Esophagus squamous epithelium (tissue), 4 donors: Measurements from ENCODE around the gene DZIP1.

Experiments used
- POLR2A ChIP-seq, 4 donors: fragments of 450-650 bp; IDR thresholded peaks; one replicate each; pipeline ENCODE4 v1.6.1; 2017; ENCODE audit warnings: antibody characterized with exemption in 4 of 4, mild to moderate bottlenecking in 4 of 4, moderate library complexity in 3 of 4
- TF ChIP-seq, protein P1 (sequence below), 6 experiments: fragments of 450-650 bp in 4 of 6; fragments of 200-600 bp in 2 of 6; sonication (generic) in 2 of 6; IDR thresholded peaks; one replicate each; pipeline ENCODE4 v1.5.1; 2016 to 2019; ENCODE audit warnings: antibody characterized with exemption in 6 of 6, mild to moderate bottlenecking in 4 of 6, moderate library complexity in 4 of 6

DNA sequence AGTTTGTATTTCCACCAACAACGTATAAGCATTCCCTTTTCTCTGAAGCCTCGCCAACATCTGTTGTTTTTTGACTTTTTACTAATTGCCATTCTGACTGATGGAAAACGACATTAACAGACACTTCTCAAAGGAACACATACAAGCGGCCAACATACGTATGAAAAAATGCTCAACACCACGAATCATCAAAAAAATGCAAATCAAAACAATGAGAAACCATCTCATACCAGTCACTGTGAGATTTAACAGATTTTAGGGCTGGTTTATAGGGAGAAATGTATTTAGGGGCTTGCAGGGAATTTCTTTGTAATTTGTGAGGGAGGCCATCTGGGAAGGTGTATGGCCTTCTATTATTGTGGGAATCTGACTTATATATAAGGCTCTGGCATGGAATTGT is 2.8 kb upstream of the DZIP1 start:
- TF ChIP-seq, protein P1, sequence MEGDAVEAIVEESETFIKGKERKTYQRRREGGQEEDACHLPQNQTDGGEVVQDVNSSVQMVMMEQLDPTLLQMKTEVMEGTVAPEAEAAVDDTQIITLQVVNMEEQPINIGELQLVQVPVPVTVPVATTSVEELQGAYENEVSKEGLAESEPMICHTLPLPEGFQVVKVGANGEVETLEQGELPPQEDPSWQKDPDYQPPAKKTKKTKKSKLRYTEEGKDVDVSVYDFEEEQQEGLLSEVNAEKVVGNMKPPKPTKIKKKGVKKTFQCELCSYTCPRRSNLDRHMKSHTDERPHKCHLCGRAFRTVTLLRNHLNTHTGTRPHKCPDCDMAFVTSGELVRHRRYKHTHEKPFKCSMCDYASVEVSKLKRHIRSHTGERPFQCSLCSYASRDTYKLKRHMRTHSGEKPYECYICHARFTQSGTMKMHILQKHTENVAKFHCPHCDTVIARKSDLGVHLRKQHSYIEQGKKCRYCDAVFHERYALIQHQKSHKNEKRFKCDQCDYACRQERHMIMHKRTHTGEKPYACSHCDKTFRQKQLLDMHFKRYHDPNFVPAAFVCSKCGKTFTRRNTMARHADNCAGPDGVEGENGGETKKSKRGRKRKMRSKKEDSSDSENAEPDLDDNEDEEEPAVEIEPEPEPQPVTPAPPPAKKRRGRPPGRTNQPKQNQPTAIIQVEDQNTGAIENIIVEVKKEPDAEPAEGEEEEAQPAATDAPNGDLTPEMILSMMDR (IDR thresholded peaks at IDR 0.05), result no peak
- no peak for TF ChIP-seq POLR2A (IDR thresholded peaks at IDR 0.05)
